Measurements from ENCODE around the gene IDH3B. TPM values are rescaled to one million over a fixed set of nuclear protein-coding genes. Genes with fewer than 3 reads are reported as not detected.
A peak's percentile ranks its signal among the peaks of the same experiment; 100 is the strongest.

IDH3B gene
- total and polyA plus RNA-seq, 2 donors (not counting 1 experiment from before 2014, with no cell fraction given): 131 to 225 TPM

DNA sequence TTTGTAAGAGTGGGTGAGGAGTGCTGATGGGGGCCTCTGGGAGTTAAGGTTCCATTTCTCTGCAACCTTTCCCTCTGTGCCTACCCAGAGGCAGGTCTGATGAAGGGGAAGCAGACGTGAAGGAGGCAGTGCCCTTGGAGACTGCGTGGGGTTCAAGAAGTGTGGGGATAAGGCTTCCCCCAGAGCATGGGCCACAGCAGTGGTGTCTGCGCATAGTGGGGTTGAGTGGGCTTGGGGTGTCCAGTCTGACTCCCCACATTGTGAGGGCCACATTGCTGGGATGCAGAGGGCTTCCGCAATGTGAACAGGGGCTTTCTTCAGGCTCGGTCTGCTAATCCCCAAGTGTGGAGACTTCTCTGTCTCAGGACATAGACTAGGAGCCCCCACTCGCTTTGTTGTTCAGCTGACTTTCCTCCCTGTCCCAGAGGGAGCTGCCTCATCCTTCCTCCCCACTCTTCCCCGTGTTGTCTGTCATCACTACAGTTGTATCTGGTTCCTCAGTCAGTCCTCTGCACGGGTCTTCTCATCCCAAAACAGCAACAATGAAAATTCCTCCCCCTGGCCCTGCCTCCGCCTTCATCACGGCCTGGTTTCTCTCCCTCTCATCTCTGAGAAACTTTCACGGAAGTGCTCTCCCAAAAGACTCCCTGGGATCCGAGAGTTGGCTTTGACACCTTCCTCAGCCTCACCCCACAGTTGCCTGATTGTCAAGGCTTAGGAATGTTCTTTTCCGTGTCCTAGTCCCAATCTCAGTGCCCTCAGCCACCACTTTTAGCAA, 31.4 kb upstream of the IDH3B start:
- Mint-ChIP-seq H3K4me1 (peaks cover 17% of the 10 kb centered on the region), H3K4me3 (peak overlapping the region; percentile 42), H3K27ac (no peak overlapping the region), H3K27me3 (peaks cover 61% of the 10 kb centered on the region), H3K9me3 (ENCODE audit: insufficient read depth) (no peaks in the 10 kb centered on the region)
- ChIA-PET CTCF (no interaction called here), POLR2A (no interaction called here)
- H3K9ac ChIP-seq (ENCODE audit: low read length): no peak overlapping the region
- peaks cover 0 to 15% (median 0%) of the 10 kb centered on the region in 3 donors for H3K9me3 ChIP-seq (ENCODE audit: control extremely low read depth in 1 of 3, control insufficient read depth in 2 of 3, insufficient read depth in 1 of 3, low read length in 2 of 3)
- no peak overlapping the region for H2AFZ ChIP-seq (ENCODE audit: insufficient read depth, low read depth, low read length, poor library complexity, severe bottlenecking)
- no peaks in the 10 kb centered on the region for H4K20me1 ChIP-seq (ENCODE audit: control insufficient read depth, insufficient read depth, low read length, poor library complexity, severe bottlenecking)
- intact Hi-C loops (cut with micrococcal nuclease): no loop called here
- peaks cover 0 to 61% (median 27%) of the 10 kb centered on the region in 4 experiments for H3K27me3 ChIP-seq (replicated peaks in 1 of 4; ENCODE audit: control extremely low read depth in 1 of 4, control insufficient read depth in 3 of 4, insufficient read depth in 4 of 4, low read length in 3 of 4)
- no peak for DNase-seq
- no peaks in the 10 kb centered on the region for H3K79me2 ChIP-seq (ENCODE audit: control insufficient read depth, insufficient read depth, low read length)
- no peak overlapping the region for H3K27ac ChIP-seq (ENCODE audit: low read length in 2 of 2)
- H3K4me3 ChIP-seq (ENCODE audit: control extremely low read depth in 1 of 5, extremely low read depth in 1 of 5, insufficient read depth in 1 of 5, low read depth in 2 of 5, low read length in 4 of 5): no peak overlapping the region
- peaks cover 12 to 14% of the 10 kb centered on the region in 2 donors for H3K4me1 ChIP-seq (ENCODE audit: control insufficient read depth in 2 of 2, insufficient read depth in 2 of 2, low read length in 2 of 2)
- 80% methylated on average over 13 of the region's 13 CpGs for WGBS (ENCODE audit: insufficient coverage)
- H3K4me2 ChIP-seq (replicated peaks; ENCODE audit: low read depth, low read length, poor library complexity, severe bottlenecking): no peak overlapping the region
- TF ChIP-seq EZH2 (IDR thresholded peaks at IDR 0.05; ENCODE audit: borderline replicate concordance, insufficient read depth, low read depth, low read length, poor library complexity, severe bottlenecking): no peak
- TF ChIP-seq, protein P1, sequence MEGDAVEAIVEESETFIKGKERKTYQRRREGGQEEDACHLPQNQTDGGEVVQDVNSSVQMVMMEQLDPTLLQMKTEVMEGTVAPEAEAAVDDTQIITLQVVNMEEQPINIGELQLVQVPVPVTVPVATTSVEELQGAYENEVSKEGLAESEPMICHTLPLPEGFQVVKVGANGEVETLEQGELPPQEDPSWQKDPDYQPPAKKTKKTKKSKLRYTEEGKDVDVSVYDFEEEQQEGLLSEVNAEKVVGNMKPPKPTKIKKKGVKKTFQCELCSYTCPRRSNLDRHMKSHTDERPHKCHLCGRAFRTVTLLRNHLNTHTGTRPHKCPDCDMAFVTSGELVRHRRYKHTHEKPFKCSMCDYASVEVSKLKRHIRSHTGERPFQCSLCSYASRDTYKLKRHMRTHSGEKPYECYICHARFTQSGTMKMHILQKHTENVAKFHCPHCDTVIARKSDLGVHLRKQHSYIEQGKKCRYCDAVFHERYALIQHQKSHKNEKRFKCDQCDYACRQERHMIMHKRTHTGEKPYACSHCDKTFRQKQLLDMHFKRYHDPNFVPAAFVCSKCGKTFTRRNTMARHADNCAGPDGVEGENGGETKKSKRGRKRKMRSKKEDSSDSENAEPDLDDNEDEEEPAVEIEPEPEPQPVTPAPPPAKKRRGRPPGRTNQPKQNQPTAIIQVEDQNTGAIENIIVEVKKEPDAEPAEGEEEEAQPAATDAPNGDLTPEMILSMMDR (IDR thresholded peaks at IDR 0.05): no peak
- no peak for ATAC-seq (ENCODE audit: low read depth)
- H3K36me3 ChIP-seq (replicated peaks in 1 of 2; ENCODE audit: control extremely low read depth in 1 of 2, control insufficient read depth in 1 of 2, extremely low read depth in 1 of 2, insufficient read depth in 2 of 2, low read length in 1 of 2): no peaks in the 10 kb centered on the region

DNA sequence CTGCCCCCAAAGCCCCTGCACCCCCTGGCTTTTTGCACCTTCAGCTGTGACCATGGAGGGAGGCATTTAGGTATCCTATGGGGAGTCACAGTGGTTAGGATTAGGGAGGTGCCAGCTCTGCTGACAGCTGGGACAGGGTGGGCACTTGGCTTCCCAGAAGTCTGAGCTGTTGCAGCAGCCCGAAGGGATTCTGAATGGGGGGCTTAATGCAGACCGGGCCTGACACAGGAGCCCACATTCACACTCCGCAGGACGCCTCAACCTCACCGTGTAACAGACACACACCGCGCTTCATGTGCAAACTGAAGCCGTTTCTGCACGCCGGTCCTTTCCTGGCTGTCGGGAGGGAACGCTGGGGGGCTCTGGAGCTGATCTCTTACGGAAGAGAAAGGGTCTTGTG, 30.5 kb upstream of the IDH3B start:
- 55% methylated on average over 7 of the region's 13 CpGs for WGBS (ENCODE audit: insufficient coverage)
- H3K9ac ChIP-seq (ENCODE audit: low read length): no peak overlapping the region
- TF ChIP-seq EZH2 (IDR thresholded peaks at IDR 0.05; ENCODE audit: borderline replicate concordance, insufficient read depth, low read depth, low read length, poor library complexity, severe bottlenecking): no peak
- TF ChIP-seq, protein P1 (IDR thresholded peaks at IDR 0.05): no peak
- peak overlapping the region; percentile 87 for H3K4me2 ChIP-seq (replicated peaks; ENCODE audit: low read depth, low read length, poor library complexity, severe bottlenecking)
- no peak overlapping the region for H2AFZ ChIP-seq (ENCODE audit: insufficient read depth, low read depth, low read length, poor library complexity, severe bottlenecking)
- H3K4me3 ChIP-seq (ENCODE audit: control extremely low read depth in 1 of 5, extremely low read depth in 1 of 5, insufficient read depth in 1 of 5, low read depth in 2 of 5, low read length in 4 of 5): no peak overlapping the region
- H3K27me3 ChIP-seq (replicated peaks in 1 of 4; ENCODE audit: control extremely low read depth in 1 of 4, control insufficient read depth in 3 of 4, insufficient read depth in 4 of 4, low read length in 3 of 4): peaks cover 0 to 62% (median 28%) of the 10 kb centered on the region in 4 experiments
- no peak overlapping the region for H3K27ac ChIP-seq (ENCODE audit: low read length in 2 of 2)
- no peaks in the 10 kb centered on the region for H3K79me2 ChIP-seq (ENCODE audit: control insufficient read depth, insufficient read depth, low read length)
- peaks cover 12 to 14% of the 10 kb centered on the region in 2 donors for H3K4me1 ChIP-seq (ENCODE audit: control insufficient read depth in 2 of 2, insufficient read depth in 2 of 2, low read length in 2 of 2)
- intact Hi-C loops (cut with micrococcal nuclease): no loop called here
- H3K4me1 Mint-ChIP-seq: peaks cover 17% of the 10 kb centered on the region
- H3K27ac Mint-ChIP-seq: no peak overlapping the region
- ATAC-seq (ENCODE audit: low read depth) (no peak), DNase-seq (no peak)
- H3K9me3 Mint-ChIP-seq (ENCODE audit: insufficient read depth): no peaks in the 10 kb centered on the region
- CTCF ChIA-PET: interaction anchor here (0.5 kb wide), 1 partner anchor 9 kb away, joined by 3 read pairs; no protein-coding TSS in a partner anchor
- POLR2A ChIA-PET: no interaction called here
- no peaks in the 10 kb centered on the region for H4K20me1 ChIP-seq (ENCODE audit: control insufficient read depth, insufficient read depth, low read length, poor library complexity, severe bottlenecking)
- H3K4me3 Mint-ChIP-seq: peak overlapping the region; percentile 42
- peaks cover 64% of the 10 kb centered on the region for H3K27me3 Mint-ChIP-seq
- H3K9me3 ChIP-seq (ENCODE audit: control extremely low read depth in 1 of 3, control insufficient read depth in 2 of 3, insufficient read depth in 1 of 3, low read length in 2 of 3): peaks cover 0 to 15% (median 0%) of the 10 kb centered on the region in 3 donors
- H3K36me3 ChIP-seq (replicated peaks in 1 of 2; ENCODE audit: control extremely low read depth in 1 of 2, control insufficient read depth in 1 of 2, extremely low read depth in 1 of 2, insufficient read depth in 2 of 2, low read length in 1 of 2): no peaks in the 10 kb centered on the region
